ENCODE data around the gene SPNS1.

GRCh38 chr16:28931801-28932225, 42.8 kb upstream of the SPNS1 start, which contains the start of gene CD19:
- TF ChIP-seq CTCF (IDR thresholded peaks at IDR 0.05) (no peak), ZFX (IDR thresholded peaks at IDR 0.05; ENCODE audit: borderline replicate concordance) (no peak)
